GM18909 (cell line): ENCODE measurements around the gene FGF23.
"Not testable (repeated sequence)": the region's sequence is repeated elsewhere in the genome, so short reads cannot be mapped to it uniquely, and the experiment has no call there.

ENCODE experiments used
- ATAC-seq: cut with Tn5 transposase; IDR thresholded peaks from one replicate; pipeline ENCODE4 v1.9.1; 2021; ENCODE audit warnings: mild to moderate bottlenecking; ENCODE audit not compliant: unreplicated experiment, poor library complexity

Gene FGF23

DNA sequence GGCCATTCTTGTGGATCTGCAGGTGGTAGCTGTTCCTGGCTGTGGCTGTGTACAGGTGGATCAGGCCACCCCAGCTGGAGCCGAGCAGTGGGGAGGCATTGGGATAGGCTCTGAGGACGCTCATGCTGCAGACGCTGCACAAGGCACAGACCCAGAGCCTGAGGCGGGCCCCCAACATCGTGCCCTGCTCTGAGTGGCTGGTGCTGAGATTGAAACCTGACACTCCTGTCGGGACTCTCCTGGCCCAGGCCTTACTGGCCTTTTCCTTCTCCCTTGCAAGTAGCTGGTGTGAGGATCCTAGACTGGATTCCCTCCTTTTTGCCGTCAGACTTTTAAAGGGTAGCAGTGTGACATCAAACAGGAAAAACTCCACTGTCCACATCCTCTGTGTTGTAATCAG is at the start of gene FGF23:
Gene FGF23, minus strand, starts transcription at position 308 of the 400 bp plus-strand sequence. Its CDS starts 130 bp downstream, at position 178.
- no peak for ATAC-seq

DNA sequence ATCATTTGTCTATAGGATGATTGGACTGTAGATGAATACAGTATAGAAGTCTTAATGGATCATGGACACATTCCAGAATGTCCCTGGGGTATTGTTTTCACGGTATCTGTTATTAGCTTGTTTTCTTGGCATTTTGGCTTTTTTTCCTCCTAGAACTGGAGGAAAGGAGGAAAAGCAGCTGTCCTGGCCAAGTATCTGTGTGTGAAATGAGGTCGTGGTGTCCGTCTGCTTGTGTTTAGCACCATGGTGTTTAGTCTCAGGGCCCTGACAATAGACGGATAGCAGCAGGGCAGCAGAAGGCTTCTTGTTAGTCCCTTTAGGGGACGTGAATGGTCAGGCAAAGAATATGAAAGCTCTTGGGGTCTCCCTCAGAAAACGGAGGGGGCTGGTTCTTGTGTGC is 44.9 kb upstream of the FGF23 start:
- ATAC-seq: no peak

DNA sequence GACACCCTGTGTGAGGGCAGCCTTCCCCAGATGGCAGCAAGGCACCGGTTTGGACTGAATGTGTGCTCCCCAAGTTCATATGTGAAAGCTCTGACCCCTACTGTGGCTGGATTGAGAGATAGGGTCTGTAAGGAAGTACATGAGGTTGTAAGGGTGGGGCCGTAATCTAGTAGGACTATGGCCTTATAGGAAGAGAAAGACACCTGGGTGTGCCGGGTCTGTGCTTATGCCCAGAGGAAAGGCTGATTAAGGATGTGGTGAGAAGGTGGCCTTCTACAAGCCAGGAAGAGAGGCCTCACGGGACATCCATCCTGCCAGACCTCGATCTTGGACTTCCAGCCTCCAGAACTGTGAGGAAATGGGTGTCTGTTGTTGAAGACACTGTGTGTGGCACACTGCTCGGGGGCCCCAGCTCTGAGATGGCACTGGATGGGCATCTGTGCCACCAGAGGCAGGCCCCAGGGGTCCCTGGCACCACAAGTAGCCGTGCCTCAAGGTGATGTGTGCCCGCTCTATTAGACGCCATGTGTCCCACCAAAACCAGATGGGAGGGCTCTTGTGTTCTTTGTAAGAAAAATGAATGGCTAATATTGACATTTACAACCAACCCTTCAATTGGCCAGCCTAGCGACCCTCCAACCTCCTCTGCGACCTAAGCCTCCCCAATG is 44.1 kb upstream of the FGF23 start:
- no peak for ATAC-seq

DNA sequence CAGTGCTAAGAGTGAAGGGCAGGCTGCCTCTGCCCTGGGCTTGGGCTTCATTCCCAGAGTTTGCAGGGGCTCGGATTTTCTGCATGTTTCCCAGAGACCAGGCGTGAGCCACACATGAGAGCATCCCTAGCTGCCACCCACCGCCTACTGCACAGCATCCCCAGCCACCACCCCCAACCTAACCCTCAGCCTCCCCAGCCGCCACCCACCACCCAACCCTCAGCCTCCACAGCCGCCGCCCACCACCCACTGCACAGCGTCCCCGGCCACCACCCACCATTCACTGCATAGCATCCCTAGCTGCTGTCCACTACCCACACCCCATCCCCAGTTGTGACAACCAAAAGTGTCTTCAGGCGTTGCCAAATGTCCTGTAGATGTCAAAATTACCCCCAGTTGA is 43.5 kb upstream of the FGF23 start:
- ATAC-seq: no peak

DNA sequence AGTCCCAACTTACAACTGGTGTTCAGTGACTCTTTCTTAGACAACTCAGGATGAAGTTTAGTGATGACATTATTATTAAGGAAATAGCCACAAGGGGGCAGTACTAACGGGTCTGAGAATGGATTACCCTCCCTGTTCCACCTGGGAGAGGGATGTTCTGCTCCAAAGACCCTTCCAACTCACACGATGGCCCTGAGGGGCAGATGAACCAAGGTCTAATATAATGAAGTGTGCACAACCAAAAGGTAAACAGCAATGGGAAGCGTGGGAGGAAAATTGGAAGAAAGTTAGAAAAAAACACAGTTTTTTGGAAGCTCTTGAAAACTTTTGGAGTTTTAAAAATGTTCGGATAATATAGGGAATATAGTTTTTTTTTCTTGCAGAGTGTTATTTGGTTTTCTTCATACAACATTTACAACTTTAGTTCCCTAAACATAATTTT is 42.1 kb upstream of the FGF23 start:
- no peak for ATAC-seq

DNA sequence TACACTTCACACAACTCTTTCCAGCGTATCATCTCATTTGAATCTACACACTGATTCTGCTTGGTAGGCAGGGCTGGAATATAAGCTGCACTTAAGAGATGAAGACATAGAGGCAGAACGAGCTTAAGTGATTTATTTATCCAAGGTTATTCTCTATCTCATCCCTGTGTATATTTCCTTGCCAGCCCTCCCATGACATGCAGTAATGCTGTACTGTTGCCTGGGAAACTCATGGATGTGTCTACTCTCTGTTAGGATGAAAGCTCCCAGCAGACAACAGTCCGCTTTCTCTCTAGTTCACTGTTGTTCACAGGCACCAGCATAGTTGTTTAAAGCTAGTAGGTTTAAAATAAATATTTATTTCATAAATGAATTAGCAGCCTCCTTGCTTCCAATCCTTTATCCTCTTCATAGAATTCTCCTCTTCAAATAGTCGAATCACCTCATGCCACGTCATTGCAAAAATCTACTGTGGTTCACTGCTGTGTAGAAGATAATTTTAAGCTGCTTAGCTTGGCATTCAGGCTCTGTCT is 40.7 kb upstream of the FGF23 start:
- ATAC-seq: no peak

DNA sequence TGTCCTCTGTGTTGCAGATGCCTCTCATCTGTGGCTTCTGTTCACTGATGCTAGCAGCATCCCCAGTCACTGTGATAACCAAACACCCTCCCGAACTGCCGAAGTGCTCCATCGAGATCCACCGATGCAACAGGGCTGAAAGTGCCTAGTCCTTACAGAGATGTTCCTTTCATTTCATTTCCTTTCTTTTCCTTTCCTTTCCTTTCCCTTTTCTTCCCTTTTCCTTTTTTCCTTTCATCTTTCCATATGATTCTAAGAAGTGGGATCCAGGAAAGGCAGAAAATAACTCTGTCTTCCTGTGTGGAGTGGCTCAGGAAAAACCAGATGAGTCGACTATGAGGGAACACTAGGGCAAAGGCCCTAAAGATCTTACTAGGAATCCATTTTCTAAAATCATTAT is 39.4 kb upstream of the FGF23 start:
- no peak for ATAC-seq

DNA sequence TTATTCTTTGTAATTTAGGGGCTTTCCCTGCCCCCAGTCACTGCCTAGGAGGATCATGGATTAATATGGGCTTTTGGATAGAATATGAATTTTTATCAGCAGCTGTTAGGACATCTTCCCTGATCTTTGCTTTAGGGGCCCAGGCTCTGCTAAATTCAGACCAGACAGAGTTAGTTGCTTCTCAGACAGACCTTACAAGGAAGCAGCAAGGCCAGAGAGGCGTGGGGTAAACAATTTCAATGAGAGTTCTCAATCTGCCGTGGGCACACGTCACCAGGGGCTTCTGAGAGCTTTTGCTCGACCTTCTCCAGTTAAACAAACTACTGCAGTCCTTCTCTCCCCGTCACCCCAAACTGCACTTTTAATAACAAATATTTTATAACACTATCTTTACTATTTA is 38.4 kb upstream of the FGF23 start:
- ATAC-seq: no peak

DNA sequence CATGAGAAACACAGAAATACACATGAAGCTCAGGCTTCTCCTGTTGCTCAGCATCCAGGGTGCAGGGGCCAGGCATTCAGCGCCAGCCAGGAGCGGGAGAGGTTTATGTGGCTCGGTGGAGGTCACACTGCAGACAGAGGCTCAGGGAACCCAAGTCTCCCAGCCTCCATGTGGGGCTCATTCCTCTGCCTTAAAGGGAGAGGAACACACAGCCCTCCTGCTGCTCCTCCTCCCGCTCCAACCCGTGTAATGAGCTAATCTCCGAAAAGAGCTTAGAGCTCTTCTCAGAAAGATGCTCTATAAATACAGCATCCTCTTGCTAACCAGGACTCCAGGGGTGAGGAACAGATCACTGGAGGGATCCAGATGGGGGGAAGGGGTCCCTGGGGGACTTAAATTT is 37.9 kb upstream of the FGF23 start:
- ATAC-seq: no peak

DNA sequence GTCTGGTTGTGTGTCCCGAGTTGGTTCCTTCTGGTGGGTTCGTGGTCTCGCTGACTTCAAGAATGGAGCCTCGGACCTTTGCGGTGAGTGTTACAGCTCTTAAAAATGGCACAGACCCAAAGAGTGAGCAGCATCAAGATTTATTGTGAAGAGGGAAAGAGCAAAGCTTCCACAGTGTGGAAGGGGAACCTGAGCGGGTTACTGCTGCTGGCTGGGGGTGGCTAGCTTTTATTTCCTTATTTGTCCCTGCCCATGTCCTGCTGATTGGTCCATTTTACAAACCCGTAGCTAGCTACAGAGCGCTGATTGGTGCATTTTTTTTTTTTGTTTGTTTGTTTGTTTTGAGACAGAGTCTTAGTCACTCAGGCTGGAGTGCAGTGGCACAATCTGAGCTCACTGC is 36.8 kb upstream of the FGF23 start:
- no peak for ATAC-seq

DNA sequence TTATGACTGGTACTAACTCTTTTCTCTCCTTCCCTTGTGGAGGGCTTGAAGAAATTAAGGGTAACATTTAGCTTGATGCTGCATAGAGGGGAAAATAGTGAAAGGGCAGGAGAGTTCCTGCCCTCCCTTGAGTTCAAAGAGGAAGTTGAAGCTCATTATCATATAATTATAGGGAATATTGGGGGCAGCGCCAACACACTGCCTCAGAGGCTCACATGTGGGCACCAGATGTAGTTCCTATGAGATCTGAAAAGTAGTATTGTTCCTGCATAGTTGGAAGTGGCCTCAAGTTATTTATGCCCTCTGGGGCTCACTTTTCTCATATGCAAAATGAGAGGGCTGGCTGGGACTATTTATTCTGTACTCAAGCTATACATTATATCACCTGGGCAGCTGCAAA is 33.0 kb upstream of the FGF23 start:
- ATAC-seq: no peak

DNA sequence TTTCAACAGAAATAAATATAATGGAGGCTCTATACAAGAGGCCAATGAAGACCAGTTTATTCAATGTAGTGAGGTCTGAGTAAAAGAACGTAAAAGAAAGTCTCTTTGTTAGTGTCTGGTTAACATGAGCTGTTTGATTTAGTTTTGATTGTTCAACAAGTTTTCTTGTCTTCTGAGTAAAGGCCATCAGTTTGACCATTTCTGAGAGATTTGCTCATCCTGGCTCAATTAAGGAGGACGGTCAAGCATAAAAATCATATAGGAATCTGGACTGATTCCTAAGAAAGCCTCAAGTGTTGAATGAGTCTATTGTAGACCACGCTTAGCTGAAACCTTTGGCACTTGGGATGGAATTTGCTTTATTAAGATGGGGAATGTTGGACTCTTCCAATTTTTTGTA is 32.5 kb upstream of the FGF23 start:
- no peak for ATAC-seq

DNA sequence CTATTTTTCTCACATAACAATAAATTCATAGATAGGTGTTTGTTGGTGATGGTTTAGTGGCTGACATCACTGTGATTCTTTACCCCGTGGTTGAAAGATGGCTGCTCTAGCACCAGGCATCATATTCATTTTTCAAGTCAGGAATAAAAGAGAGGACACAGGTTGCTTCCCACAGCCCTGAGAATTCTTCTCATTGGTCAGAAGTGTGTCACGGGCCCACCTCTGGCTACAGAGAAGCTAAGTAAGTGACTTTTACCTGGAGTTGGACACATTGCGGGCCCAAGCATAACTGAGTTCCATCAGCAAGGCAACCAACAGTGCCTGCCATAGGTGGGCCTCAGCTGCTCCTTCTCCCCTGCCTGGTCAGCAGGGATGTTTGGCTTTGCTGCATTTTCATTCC is 27.6 kb upstream of the FGF23 start:
- no peak for ATAC-seq

DNA sequence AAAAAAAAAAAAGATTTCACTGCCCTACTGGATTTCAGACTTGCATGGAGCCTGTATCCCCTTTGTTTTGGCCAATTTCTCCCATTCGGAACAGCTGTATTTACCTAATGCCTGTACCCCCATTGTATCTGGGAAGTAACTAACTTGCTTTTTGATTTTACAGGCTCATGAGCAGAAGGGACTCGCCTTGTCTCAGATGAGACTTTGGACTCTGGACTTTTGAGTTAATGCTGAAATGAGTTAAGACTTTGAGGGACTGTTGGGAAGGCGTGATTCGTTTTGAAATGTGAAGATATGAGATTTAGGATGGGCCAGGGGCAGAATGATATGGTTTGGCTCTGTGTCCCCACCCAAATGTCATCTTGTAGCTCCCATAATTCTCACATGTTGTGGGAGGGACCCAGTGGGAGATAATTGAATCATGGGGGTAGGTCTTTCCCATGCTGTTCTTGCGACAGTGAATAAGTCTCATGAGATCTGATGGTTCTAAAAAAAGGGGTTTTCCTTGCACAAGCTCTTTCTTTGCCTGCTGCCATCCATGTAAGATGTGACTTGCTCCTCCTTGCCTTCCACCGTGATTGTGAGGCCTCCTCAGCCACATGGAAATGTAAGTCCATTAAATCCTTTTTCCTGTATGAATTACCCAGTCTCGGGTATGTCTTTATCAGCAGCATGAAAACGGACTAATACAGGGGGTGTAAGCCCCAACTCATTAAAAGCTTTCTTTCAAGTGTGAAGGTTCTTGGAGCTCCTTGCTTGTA is 25.5 kb upstream of the FGF23 start:
- not testable (repeated sequence) for ATAC-seq

DNA sequence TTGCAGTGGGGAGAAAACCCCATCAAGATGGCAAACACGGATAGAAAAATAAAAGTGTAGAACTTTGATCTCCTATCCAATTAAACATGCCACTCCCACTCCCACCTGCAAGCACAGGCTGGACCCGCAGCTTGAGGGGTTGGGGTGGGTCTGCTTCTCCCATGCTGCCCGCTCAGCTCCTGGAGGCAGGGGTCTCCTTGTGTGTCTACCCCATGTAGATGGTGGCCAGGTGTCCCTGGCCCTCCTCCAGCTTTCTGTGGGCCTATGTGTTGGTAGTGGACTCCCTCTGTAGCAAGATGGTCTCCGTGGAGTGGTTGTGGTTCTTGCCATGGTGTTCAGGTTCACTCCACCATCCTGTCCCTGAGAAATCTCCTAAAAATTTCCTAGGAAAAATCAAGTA is 23.5 kb upstream of the FGF23 start:
- no peak for ATAC-seq

DNA sequence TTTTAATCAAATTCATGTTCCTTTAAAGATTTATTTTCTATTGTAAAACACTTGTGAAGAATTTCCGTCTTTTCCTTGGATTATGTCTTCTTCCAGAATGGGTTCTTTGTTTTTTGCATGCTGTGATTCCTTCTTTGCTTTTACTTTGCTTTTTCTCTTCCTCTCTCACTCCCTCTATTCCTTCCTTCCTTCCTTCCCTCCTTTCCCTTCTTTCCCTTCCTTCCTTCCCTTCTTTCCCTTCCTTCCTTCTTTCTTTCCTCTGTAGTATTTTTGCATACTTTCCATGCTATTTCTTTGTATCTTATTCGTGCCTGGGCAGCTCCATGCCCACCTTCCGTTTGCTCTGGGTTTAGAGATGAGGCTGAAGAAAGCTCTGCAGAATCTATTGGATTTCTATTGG is 21.6 kb upstream of the FGF23 start:
- ATAC-seq: no peak

DNA sequence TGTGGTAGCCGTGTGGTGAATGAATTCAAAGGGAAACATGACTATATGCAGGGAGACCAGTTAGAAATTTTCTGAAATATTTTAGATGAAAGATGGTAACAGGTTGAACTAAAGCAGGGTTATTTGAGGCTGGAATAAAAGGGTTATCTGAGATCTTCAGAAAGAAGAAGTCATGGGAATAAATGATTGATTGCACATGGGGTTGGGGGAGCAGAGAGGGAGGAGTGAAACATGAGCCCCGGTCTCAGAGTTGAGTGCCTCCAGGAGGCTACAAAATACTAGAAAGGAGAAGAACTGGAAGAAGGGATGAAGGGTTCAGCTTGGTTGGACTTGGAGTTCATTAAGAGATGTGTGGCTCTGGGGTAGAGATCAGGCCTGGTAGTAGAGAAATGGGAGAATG is 16.3 kb upstream of the FGF23 start:
- ATAC-seq: no peak

DNA sequence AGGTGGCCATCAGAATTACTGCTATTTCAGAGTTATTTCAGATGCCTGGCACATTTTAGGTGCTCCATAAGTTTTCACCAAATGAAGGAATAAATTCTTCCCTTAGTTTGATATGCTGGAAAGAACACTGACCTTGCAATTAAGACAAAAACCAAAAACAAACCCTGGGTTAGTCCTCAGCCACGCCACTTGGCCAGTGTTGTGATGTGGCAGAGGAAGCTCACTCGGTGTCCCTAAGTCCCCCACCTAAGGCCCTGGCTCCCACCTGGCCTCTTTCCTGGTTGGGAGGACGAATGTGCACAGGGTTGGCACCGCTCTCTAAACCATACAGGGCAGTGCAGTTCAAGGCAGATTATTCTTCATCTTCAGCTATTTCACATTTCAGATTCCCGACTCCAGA is 13.7 kb upstream of the FGF23 start:
- no peak for ATAC-seq

DNA sequence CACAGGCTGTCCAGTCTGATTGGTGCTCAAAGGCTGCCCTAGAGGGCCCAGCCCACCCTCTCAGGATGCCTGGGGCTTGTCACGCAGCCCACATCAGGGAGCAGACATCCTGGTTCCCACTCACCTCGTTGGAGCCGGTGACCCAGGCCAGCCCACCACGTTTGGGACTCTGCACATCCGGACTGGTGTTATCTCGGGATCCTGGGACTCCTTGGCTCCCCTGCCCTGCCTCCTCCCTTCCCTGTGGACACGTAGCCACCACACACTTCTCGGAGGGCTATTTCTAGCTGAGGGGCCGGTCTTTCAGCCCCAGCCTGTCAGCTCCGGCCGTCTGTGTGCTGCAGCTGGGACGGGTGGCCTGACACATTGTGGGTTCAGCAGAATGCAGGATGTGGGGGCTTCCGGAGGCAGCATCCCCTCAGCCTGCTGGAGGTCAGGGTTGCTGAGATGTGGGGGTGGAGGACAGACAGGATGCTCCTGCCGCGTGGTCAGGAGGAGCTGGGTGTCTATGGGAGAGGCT is 12.8 kb upstream of the FGF23 start:
- ATAC-seq: no peak

DNA sequence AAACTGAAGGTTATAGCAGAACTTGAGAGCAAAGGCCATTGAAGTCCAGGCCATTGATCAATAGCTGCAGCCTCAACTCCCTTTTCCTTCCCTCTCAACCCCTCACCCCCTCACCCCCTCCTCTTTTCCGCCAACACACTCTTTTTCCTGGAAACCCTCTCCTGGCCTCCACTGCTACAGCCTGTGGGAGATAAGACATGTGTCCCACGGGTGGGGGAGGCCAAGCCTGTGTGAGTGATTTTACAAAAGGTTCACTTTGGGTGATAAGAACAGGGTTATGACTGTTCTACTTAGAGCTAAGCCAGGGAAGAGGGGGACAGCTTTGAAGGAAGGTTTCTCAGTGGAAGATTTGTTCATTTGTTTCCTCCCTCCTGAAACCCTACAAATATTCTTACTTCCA is 9.2 kb upstream of the FGF23 start:
- no peak for ATAC-seq

DNA sequence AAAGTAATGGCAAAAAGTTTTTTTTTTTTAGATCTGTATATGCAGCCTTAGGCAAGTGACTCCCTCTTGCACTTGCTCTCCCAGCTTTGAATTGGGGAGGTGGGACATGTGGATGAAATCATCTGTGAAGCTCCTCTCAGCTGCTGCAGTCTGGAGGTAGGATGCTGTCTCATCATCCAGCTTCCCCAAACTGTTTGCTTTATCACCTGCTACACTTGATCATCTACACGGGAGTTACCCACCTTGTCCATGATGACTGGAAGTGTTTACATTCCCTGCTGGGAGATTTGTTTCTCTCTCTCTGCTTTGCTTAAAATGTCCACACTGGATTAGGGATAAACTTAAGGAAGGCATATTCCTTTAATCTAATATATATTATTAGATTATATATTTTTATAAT is 8.5 kb upstream of the FGF23 start:
- ATAC-seq: no peak

DNA sequence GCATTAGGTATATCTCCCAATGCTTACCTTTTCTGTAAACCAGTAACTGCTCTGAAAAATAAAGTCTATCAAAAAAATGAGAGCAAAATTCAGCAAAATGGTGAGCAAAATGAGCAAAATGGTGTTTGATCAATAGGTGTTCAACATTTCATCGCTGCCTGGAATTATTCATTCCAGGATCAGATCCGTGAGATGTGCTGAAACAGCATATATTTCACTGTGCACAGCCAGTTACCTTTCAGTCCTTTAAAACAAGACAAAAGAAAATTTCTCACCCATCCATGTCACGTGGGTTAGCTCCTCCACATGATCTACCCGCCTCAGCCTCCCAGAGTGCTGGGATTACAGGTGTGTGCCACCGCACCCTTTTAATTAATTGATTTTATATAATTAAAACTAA is 8.1 kb upstream of the FGF23 start:
- no peak for ATAC-seq
